Fibroblast of the aortic adventitia (primary cell): Measurements from ENCODE around the gene TET1. TPM values are rescaled to one million over a fixed set of nuclear protein-coding genes. Genes with fewer than 3 reads are reported as not detected.

Source experiments
- DNase-seq: peaks from one replicate; pipeline ENCODE4 v3.0.0-alpha.2; 2010; ENCODE audit warnings: low read depth
- H3K4me3 ChIP-seq: 2 replicates; pipeline ENCODE4 v1.5.1; 2011; ENCODE audit warnings: low read depth, mild to moderate bottlenecking, control low read depth, low read length, moderate library complexity
- CTCF ChIP-seq: IDR thresholded peaks from 2 replicates; pipeline ENCODE4 v1.5.1; 2011; ENCODE audit warnings: mild to moderate bottlenecking, low read length, control low read depth, inconsistent platforms; ENCODE audit not compliant: insufficient read depth
- small RNA-seq: library from RNA; depleted of rRNA; stranded (forward); fragments of <200 nt; gene quantifications from one replicate; pipeline ENCODE3, GENCODE V24; 2012
- total RNA-seq: library from RNA; depleted of rRNA; stranded (reverse); fragments of >200 nt; gene quantifications from 2 replicates; pipeline ENCODE4 v1.2.3, GENCODE V29; 2012; ENCODE audit warnings: low replicate concordance

The TET1 gene
- total RNA-seq, 1 donor: 9.3 TPM

- TF ChIP-seq CTCF: no peak
- no peak overlapping the region for H3K4me3 ChIP-seq
- DNase-seq: no peak
These were observed 182.3 kb downstream of the TET1 start for GRCh38 chr10:68742397-68742796.

Small RNA genes within 50 kb of the gene (small RNA-seq; reads per million reads assigned to genes)
- gene RF00019: not detected

Other genes with a start within 250 kb of the TET1 start
- gene HNRNPH3, start 228.3 kb upstream of the TET1 start, total RNA-seq: 16.7 and 20.9 TPM in 2 replicates
- gene PBLD, start 227.4 kb upstream of the TET1 start, total RNA-seq: 6.6 and 10.8 TPM in 2 replicates
- 37.3 and 53.7 TPM in 2 replicates for gene RUFY2, start 153.1 kb upstream of the TET1 start, total RNA-seq
- gene DNA2, start 88.4 kb upstream of the TET1 start, total RNA-seq: 10.0 and 15.2 TPM in 2 replicates
- 26.8 and 29.7 TPM in 2 replicates for gene SLC25A16, start 32.8 kb upstream of the TET1 start, total RNA-seq
- 57.1 and 166 TPM in 2 replicates for gene CCAR1, start 160.9 kb downstream of the TET1 start, total RNA-seq